ENCODE data around the gene SLC22A1. TPM values are rescaled to one million over a fixed set of nuclear protein-coding genes. Genes with fewer than 3 reads are reported as not detected.

SLC22A1 gene
- total and polyA plus RNA-seq, 2 experiments from 2014 or later = 0.10 to 0.65 TPM

DNA sequence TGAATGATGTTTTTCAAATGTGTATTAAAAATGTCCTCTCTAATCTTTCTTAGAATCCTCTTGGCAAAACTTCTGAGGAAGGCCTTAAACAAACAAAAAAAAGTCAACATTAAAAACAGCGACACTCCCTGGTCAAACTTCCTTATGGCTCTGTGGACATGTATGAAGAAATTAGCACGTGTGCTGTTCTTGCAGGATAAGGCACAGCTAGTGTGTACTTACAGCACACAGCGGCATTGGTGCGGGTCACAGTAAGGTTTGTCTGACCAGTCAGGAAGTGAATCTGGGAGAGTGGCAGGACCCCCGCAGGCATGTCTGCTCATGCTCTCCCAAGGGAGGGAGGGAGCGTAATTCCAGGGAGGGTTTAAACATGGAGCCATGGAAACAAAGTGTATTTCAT is 38.8 kb downstream of the SLC22A1 start:
- H3K27ac ChIP-seq (ENCODE audit: low read depth) = no peak overlapping the region
- H3K36me3 Mint-ChIP-seq (ENCODE audit: low read depth) = no peaks in the 10 kb centered on the region
- peaks cover 8% of the 10 kb centered on the region; the same call in 1 of the 2 replicates for H3K4me1 ChIP-seq (ENCODE audit: insufficient read depth)
- H3K27ac Mint-ChIP-seq = no peak overlapping the region
- no peak overlapping the region for H3K4me2 ChIP-seq
- no peak overlapping the region for H3K4me3 ChIP-seq
- peaks cover 4% of the 10 kb centered on the region; the same call in 2 of the 3 replicates for H3K9me3 Mint-ChIP-seq
- H4K20me1 ChIP-seq (replicated peaks; ENCODE audit: insufficient read depth) = no peaks in the 10 kb centered on the region
- H3K79me2 ChIP-seq (replicated peaks; ENCODE audit: insufficient read depth) = no peaks in the 10 kb centered on the region
- DNase-seq (ENCODE audit: low spot score) (no peak), ATAC-seq (peak; percentile 30; the same call in 2 of the 3 replicates)
- H3K27me3 Mint-ChIP-seq (ENCODE audit: insufficient read depth, low read depth, poor library complexity) = peaks cover 3% of the 10 kb centered on the region
- H2AFZ ChIP-seq = peak overlapping the region; percentile 50
- H3K9me2 ChIP-seq (ENCODE audit: insufficient read depth) = 0 out of 2 replicates have a peak, but pooled peaks cover 4% of the 10 kb centered on the region
- peaks cover 22% of the 10 kb centered on the region for H3K4me1 Mint-ChIP-seq
- H3K36me3 ChIP-seq (ENCODE audit: insufficient read depth) = no peaks in the 10 kb centered on the region
- H3K27me3 ChIP-seq (ENCODE audit: insufficient read depth) = no peaks in the 10 kb centered on the region
- no peaks in the 10 kb centered on the region for H3F3A ChIP-seq (replicated peaks; ENCODE audit: low read depth)
- H3K4me3 Mint-ChIP-seq = no peak overlapping the region
- TF ChIP-seq JUNB (IDR thresholded peaks at IDR 0.05; ENCODE audit: unreplicated experiment) = no peak
- TF ChIP-seq, protein P1, sequence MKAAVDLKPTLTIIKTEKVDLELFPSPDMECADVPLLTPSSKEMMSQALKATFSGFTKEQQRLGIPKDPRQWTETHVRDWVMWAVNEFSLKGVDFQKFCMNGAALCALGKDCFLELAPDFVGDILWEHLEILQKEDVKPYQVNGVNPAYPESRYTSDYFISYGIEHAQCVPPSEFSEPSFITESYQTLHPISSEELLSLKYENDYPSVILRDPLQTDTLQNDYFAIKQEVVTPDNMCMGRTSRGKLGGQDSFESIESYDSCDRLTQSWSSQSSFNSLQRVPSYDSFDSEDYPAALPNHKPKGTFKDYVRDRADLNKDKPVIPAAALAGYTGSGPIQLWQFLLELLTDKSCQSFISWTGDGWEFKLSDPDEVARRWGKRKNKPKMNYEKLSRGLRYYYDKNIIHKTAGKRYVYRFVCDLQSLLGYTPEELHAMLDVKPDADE (IDR thresholded peaks at IDR 0.05) = no peak
- TF ChIP-seq, protein P2, sequence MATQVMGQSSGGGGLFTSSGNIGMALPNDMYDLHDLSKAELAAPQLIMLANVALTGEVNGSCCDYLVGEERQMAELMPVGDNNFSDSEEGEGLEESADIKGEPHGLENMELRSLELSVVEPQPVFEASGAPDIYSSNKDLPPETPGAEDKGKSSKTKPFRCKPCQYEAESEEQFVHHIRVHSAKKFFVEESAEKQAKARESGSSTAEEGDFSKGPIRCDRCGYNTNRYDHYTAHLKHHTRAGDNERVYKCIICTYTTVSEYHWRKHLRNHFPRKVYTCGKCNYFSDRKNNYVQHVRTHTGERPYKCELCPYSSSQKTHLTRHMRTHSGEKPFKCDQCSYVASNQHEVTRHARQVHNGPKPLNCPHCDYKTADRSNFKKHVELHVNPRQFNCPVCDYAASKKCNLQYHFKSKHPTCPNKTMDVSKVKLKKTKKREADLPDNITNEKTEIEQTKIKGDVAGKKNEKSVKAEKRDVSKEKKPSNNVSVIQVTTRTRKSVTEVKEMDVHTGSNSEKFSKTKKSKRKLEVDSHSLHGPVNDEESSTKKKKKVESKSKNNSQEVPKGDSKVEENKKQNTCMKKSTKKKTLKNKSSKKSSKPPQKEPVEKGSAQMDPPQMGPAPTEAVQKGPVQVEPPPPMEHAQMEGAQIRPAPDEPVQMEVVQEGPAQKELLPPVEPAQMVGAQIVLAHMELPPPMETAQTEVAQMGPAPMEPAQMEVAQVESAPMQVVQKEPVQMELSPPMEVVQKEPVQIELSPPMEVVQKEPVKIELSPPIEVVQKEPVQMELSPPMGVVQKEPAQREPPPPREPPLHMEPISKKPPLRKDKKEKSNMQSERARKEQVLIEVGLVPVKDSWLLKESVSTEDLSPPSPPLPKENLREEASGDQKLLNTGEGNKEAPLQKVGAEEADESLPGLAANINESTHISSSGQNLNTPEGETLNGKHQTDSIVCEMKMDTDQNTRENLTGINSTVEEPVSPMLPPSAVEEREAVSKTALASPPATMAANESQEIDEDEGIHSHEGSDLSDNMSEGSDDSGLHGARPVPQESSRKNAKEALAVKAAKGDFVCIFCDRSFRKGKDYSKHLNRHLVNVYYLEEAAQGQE (IDR thresholded peaks at IDR 0.05; ENCODE audit: unreplicated experiment) = no peak
- TF ChIP-seq, protein P3, sequence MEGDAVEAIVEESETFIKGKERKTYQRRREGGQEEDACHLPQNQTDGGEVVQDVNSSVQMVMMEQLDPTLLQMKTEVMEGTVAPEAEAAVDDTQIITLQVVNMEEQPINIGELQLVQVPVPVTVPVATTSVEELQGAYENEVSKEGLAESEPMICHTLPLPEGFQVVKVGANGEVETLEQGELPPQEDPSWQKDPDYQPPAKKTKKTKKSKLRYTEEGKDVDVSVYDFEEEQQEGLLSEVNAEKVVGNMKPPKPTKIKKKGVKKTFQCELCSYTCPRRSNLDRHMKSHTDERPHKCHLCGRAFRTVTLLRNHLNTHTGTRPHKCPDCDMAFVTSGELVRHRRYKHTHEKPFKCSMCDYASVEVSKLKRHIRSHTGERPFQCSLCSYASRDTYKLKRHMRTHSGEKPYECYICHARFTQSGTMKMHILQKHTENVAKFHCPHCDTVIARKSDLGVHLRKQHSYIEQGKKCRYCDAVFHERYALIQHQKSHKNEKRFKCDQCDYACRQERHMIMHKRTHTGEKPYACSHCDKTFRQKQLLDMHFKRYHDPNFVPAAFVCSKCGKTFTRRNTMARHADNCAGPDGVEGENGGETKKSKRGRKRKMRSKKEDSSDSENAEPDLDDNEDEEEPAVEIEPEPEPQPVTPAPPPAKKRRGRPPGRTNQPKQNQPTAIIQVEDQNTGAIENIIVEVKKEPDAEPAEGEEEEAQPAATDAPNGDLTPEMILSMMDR (conservative IDR thresholded peaks at IDR 0.05; ENCODE audit: low read depth in 2 of 2) = no peak
- no peak for TF ChIP-seq ZNF114 (CRISPR knock-in tag; IDR thresholded peaks at IDR 0.05)
- no peak for TF ChIP-seq CREB1 (CRISPR knock-in tag; IDR thresholded peaks at IDR 0.05; ENCODE audit: low read depth)
- no peak for TF ChIP-seq EZH2phosphoT487 (IDR thresholded peaks at IDR 0.05; ENCODE audit: unreplicated experiment)
- no peak for TF ChIP-seq STAT1 (IDR thresholded peaks at IDR 0.05; ENCODE audit: unreplicated experiment)
- no peak for TF ChIP-seq EZH2 (IDR thresholded peaks at IDR 0.05; ENCODE audit: low read depth, unreplicated experiment)
- TF ChIP-seq POLR2AphosphoS5 (IDR thresholded peaks at IDR 0.05; ENCODE audit: low read depth) = no peak
- TF ChIP-seq, protein P4, sequence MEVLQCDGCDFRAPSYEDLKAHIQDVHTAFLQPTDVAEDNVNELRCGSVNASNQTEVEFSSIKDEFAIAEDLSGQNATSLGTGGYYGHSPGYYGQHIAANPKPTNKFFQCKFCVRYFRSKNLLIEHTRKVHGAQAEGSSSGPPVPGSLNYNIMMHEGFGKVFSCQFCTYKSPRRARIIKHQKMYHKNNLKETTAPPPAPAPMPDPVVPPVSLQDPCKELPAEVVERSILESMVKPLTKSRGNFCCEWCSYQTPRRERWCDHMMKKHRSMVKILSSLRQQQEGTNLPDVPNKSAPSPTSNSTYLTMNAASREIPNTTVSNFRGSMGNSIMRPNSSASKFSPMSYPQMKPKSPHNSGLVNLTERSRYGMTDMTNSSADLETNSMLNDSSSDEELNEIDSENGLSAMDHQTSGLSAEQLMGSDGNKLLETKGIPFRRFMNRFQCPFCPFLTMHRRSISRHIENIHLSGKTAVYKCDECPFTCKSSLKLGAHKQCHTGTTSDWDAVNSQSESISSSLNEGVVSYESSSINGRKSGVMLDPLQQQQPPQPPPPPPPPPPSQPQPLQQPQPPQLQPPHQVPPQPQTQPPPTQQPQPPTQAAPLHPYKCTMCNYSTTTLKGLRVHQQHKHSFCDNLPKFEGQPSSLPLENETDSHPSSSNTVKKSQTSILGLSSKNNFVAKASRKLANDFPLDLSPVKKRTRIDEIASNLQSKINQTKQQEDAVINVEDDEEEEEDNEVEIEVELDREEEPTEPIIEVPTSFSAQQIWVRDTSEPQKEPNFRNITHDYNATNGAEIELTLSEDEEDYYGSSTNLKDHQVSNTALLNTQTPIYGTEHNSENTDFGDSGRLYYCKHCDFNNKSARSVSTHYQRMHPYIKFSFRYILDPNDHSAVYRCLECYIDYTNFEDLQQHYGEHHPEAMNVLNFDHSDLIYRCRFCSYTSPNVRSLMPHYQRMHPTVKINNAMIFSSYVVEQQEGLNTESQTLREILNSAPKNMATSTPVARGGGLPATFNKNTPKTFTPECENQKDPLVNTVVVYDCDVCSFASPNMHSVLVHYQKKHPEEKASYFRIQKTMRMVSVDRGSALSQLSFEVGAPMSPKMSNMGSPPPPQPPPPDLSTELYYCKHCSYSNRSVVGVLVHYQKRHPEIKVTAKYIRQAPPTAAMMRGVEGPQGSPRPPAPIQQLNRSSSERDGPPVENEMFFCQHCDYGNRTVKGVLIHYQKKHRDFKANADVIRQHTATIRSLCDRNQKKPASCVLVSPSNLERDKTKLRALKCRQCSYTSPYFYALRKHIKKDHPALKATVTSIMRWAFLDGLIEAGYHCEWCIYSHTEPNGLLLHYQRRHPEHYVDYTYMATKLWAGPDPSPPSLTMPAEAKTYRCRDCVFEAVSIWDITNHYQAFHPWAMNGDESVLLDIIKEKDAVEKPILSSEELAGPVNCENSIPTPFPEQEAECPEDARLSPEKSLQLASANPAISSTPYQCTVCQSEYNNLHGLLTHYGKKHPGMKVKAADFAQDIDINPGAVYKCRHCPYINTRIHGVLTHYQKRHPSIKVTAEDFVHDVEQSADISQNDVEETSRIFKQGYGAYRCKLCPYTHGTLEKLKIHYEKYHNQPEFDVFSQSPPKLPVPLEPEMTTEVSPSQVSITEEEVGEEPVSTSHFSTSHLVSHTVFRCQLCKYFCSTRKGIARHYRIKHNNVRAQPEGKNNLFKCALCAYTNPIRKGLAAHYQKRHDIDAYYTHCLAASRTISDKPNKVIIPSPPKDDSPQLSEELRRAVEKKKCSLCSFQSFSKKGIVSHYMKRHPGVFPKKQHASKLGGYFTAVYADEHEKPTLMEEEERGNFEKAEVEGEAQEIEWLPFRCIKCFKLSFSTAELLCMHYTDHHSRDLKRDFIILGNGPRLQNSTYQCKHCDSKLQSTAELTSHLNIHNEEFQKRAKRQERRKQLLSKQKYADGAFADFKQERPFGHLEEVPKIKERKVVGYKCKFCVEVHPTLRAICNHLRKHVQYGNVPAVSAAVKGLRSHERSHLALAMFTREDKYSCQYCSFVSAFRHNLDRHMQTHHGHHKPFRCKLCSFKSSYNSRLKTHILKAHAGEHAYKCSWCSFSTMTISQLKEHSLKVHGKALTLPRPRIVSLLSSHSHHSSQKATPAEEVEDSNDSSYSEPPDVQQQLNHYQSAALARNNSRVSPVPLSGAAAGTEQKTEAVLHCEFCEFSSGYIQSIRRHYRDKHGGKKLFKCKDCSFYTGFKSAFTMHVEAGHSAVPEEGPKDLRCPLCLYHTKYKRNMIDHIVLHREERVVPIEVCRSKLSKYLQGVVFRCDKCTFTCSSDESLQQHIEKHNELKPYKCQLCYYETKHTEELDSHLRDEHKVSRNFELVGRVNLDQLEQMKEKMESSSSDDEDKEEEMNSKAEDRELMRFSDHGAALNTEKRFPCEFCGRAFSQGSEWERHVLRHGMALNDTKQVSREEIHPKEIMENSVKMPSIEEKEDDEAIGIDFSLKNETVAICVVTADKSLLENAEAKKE (CRISPR knock-in tag; IDR thresholded peaks at IDR 0.05) = no peak
- no peak for TF ChIP-seq NANOG (IDR thresholded peaks at IDR 0.05; ENCODE audit: borderline replicate concordance)
- TF ChIP-seq ZNF331 (CRISPR knock-in tag; IDR thresholded peaks at IDR 0.05; ENCODE audit: low read depth) = no peak

All from GM23338 (cell line).